Right lobe of liver (tissue), 4 donors: Measurements from ENCODE around the gene MAML3.

Experiments
- CTCF ChIP-seq, 4 donors: fragments of 200-600 bp in 3 of 4; fragments of 450-650 bp in 1 of 4; IDR thresholded peaks; one replicate each; pipeline versions ENCODE4 v1.5.1 to v1.8.0; 2016 to 2022; ENCODE audit warnings: antibody characterized with exemption in 4 of 4, mild to moderate bottlenecking in 2 of 4
- POLR2A ChIP-seq: fragments of 450-650 bp; IDR thresholded peaks from one replicate; pipeline ENCODE4 v1.6.1; 2017; ENCODE audit warnings: antibody characterized with exemption, mild to moderate bottlenecking
- donor health status: DM: no; HTN: no; CAD: no.
- donor health status: DM: no; HTN: no; CAD: no.
- donor health status: DM: no; HTN: yes; CAD: no.

DNA sequence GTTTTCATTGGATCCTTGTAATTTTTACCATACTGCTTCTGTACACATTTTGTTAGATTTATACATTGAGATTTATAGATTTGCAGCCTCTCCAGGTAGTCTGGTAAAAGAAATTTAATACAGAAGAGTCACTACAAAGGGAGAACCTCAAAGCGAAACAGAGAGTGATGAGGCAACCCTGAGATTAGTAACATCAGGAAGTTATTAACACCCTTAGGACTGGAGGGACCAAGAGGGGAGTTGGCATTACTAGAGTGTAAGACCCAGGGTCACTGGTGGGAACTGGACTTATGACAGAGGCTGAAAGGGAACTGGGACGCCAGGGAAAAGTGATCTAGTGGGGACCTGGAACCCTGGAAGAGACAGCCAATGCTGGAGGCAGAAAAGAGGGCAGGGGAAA lies 20.6 kb upstream of the MAML3 start:
- TF ChIP-seq CTCF (IDR thresholded peaks at IDR 0.05) (no peak), POLR2A (no peak)
